ENCODE data around the gene KLHL15. TPM values are rescaled to one million over a fixed set of nuclear protein-coding genes. Genes with fewer than 3 reads are reported as not detected.

Gene KLHL15
- total and polyA plus RNA-seq, 2 of the 13 experiments (the other 11 are each of a cell fraction or from before 2014, with no cell fraction given), result 2.8 to 5.5 TPM

- TF ChIP-seq UBTF (CRISPR knock-in tag; IDR thresholded peaks at IDR 0.05) (peak; percentile 78; the same call in 1 of the 2 replicates), KLF6 (CRISPR knock-in tag; IDR thresholded peaks at IDR 0.05) (peak; percentile 42; the same call in 1 of the 2 replicates), POLR2A (IDR thresholded peaks at IDR 0.05; ENCODE audit: insufficient read depth in 1 of 2, low read depth in 2 of 2, low read length in 2 of 2) (peak; percentile 89 to 98), ARID4A (CRISPR knock-in tag; IDR thresholded peaks at IDR 0.05; ENCODE audit: borderline replicate concordance) (peak; percentile 47; the same call in 1 of the 2 replicates), HMGXB4 (CRISPR knock-in tag; IDR thresholded peaks at IDR 0.05; ENCODE audit: borderline replicate concordance in 1 of 2, low read depth in 1 of 2) (peak; percentile 30 to 57; a peak in 2 of 4 replicates), ZNF501 (CRISPR knock-in tag; IDR thresholded peaks at IDR 0.05) (0 out of 2 replicates have a peak, but pooled peaks have one; percentile 23), ZSCAN25 (CRISPR knock-in tag; IDR thresholded peaks at IDR 0.05) (no peak), ZNF263 (CRISPR knock-in tag; IDR thresholded peaks at IDR 0.05) (peak; percentile 60; the same call in 1 of the 2 replicates), GMEB2 (CRISPR knock-in tag; IDR thresholded peaks at IDR 0.05; ENCODE audit: low read depth) (no peak), FOXA1 (IDR thresholded peaks at IDR 0.05) (no peak), FOXA1 (CRISPR knock-in tag; IDR thresholded peaks at IDR 0.05) (peak; percentile 78), ARNT2 (CRISPR knock-in tag; IDR thresholded peaks at IDR 0.05; ENCODE audit: low read depth) (0 out of 2 replicates have a peak, but pooled peaks have one; percentile 46), ZGPAT (CRISPR knock-in tag; IDR thresholded peaks at IDR 0.05) (peak; percentile 27; the same call in 1 of the 2 replicates), BATF2 (CRISPR knock-in tag; IDR thresholded peaks at IDR 0.05) (0 out of 2 replicates have a peak, but pooled peaks have one; percentile 21)
Measured at GRCh38 chrX:24024819-24025740, 1.9 kb downstream of the KLHL15 start (continued).

All from HepG2 (cell line).